Measurements from ENCODE around the gene PHACTR3. TPM values are rescaled to one million over a fixed set of nuclear protein-coding genes. Genes with fewer than 3 reads are reported as not detected.

The PHACTR3 gene
- total and polyA plus RNA-seq, 2 of the 8 experiments (the other 6 are each of a cell fraction or from before 2014, with no cell fraction given) = 0.05 to 0.13 TPM

GRCh38 chr20:59616306-59616705 is 12.0 kb downstream of the PHACTR3 start:
- H3K4me1 ChIP-seq (replicated peaks in 1 of 4; ENCODE audit: control insufficient read depth in 3 of 4, insufficient read depth in 4 of 4, low read length in 3 of 4) = no peaks in the 10 kb centered on the region
- CTCF ChIA-PET (ENCODE audit: partially characterized antibody) = no interaction called here
- WGBS, 2 experiments (ENCODE audit: extremely low coverage in 1 of 2, insufficient coverage in 1 of 2, insufficient read length in 1 of 2, insufficient replicate concordance in 2 of 2, low coverage in 1 of 2, low lambda C conversion rate in 2 of 2, missing lambda C conversion rate in 1 of 2) = 84% methylated on average over 5 of the region's 5 CpGs; no CpG with 5 or more reads in 1 of the 2 experiments
- no peak for TF ChIP-seq SP2 (IDR thresholded peaks at IDR 0.05; ENCODE audit: low read length)

More at GRCh38 chr20:59616306-59616705, 12.0 kb downstream of the PHACTR3 start:
- Histone ChIP-seq H3K36me3 (ENCODE audit: control insufficient read depth in 2 of 4, insufficient read depth in 4 of 4, low read length in 3 of 4) (no peaks in the 10 kb centered on the region), H4K8ac (ENCODE audit: extremely low read depth, insufficient read depth, low read length) (no peak overlapping the region), H2BK15ac (ENCODE audit: low read length) (no peak overlapping the region), H2AFZ (ENCODE audit: low read length) (no peak overlapping the region), H4K5ac (ENCODE audit: insufficient read length, low read depth, low read length) (no peak overlapping the region), H3K27ac (ENCODE audit: low read depth, low read length) (no peak overlapping the region), H2AK5ac (ENCODE audit: low read depth, low read length) (no peak overlapping the region), H3K79me2 (ENCODE audit: control insufficient read depth in 1 of 2, insufficient read depth in 2 of 2, low read length in 2 of 2) (no peaks in the 10 kb centered on the region), H4K91ac (replicated peaks; ENCODE audit: insufficient read length, low read length) (no peak overlapping the region), H3K14ac (ENCODE audit: insufficient read length) (no peak overlapping the region), H4K20me1 (replicated peaks in 1 of 2; ENCODE audit: control insufficient read depth in 1 of 2, insufficient read depth in 2 of 2, low read length in 2 of 2) (no peaks in the 10 kb centered on the region), H3K4me3 (ENCODE audit: extremely low read depth in 1 of 4, insufficient read depth in 2 of 4, low read depth in 3 of 4, low read length in 4 of 4) (no peak overlapping the region), H3K79me1 (ENCODE audit: low read depth, low read length) (no peaks in the 10 kb centered on the region), H3K18ac (ENCODE audit: extremely low read depth, low read length) (no peak overlapping the region), H3K23me2 (ENCODE audit: low read depth, low read length) (no peaks in the 10 kb centered on the region), H2BK120ac (replicated peaks; ENCODE audit: low read depth, low read length) (no peak overlapping the region), H3K4ac (replicated peaks; ENCODE audit: insufficient read length, low read depth, low read length) (no peak overlapping the region), H3K27me3 (replicated peaks in 1 of 4; ENCODE audit: control insufficient read depth in 3 of 4, extremely low read depth in 1 of 4, insufficient read depth in 3 of 4, low read length in 3 of 4) (no peaks in the 10 kb centered on the region), H2BK5ac (ENCODE audit: low read depth, low read length) (no peak overlapping the region), H2BK12ac (ENCODE audit: low read depth, low read length) (no peak overlapping the region), H3K9ac (replicated peaks in 1 of 4; ENCODE audit: extremely low read depth in 1 of 4, low read depth in 3 of 4, low read length in 3 of 4) (no peak overlapping the region), H3K23ac (ENCODE audit: insufficient read length) (no peak overlapping the region), H3K4me2 (ENCODE audit: insufficient read depth in 1 of 2, low read depth in 2 of 2, low read length in 2 of 2) (no peak overlapping the region), H3K9me3 (ENCODE audit: insufficient read depth in 2 of 2, low read depth in 1 of 2, low read length in 1 of 2) (peaks cover 80 to 99% of the 10 kb centered on the region in 2 experiments), H2BK20ac (ENCODE audit: low read length) (no peak overlapping the region), H3K56ac (replicated peaks; ENCODE audit: insufficient read length, low read depth, low read length) (no peak overlapping the region)
- POLR2A ChIA-PET (ENCODE audit: partially characterized antibody) = no interaction called here
- no peak for DNase-seq (ENCODE audit: low read depth in 1 of 2, low spot score in 2 of 2)
- no peak for FAIRE-seq
